CD14-positive monocyte (primary cell): ENCODE data around the gene RASGRF2. TPM values are rescaled to one million over a fixed set of nuclear protein-coding genes. Genes with fewer than 3 reads are reported as not detected.

Experiments
- DNase-seq, 3 donors: peaks; one replicate each; pipeline ENCODE4 v3.0.0-alpha.2; 2011 to 2022
- H2AFZ ChIP-seq: 2 replicates; pipeline ENCODE4 v1.6.0; 2012; ENCODE audit warnings: mild to moderate bottlenecking, low read depth, low read length, inconsistent platforms; ENCODE audit not compliant: insufficient read depth, poor library complexity, severe bottlenecking
- H3K27ac ChIP-seq, 2 donors: 1 replicate in 1 of 2; 2 replicates in 1 of 2; pipeline ENCODE4 v1.5.1; 2012 to 2013; ENCODE audit warnings: low read length in 2 of 2, control low read depth in 1 of 2, inconsistent platforms in 1 of 2, low read depth in 1 of 2, mild to moderate bottlenecking in 1 of 2
- H3K27me3 ChIP-seq, 2 donors: one replicate each; pipeline versions ENCODE4 v1.6.0 to v1.6.1; 2011 to 2013; ENCODE audit warnings: low read length in 2 of 2; ENCODE audit not compliant: control insufficient read depth in 2 of 2, insufficient read depth in 2 of 2
- H3K36me3 ChIP-seq, 2 donors: replicated peaks in 1 of 2; 1 replicate in 1 of 2; 2 replicates in 1 of 2; pipeline versions ENCODE4 v1.5.1 to v1.6.1; 2012 to 2013; ENCODE audit warnings: low read length in 2 of 2, control low read depth in 1 of 2, inconsistent platforms in 1 of 2, mild to moderate bottlenecking in 1 of 2; ENCODE audit not compliant: insufficient read depth in 2 of 2, control insufficient read depth in 1 of 2
- H3K4me1 ChIP-seq, 2 donors: 1 replicate in 1 of 2; 2 replicates in 1 of 2; pipeline versions ENCODE4 v1.5.1 to v1.6.1; 2012 to 2013; ENCODE audit warnings: low read length in 2 of 2, control low read depth in 1 of 2, inconsistent platforms in 1 of 2, mild to moderate bottlenecking in 1 of 2, moderate library complexity in 1 of 2; ENCODE audit not compliant: insufficient read depth in 2 of 2, control insufficient read depth in 1 of 2
- H3K4me2 ChIP-seq: replicated peaks from 2 replicates; pipeline ENCODE3; 2012; ENCODE audit warnings: low read length, moderate library complexity, mild to moderate bottlenecking; ENCODE audit not compliant: poor library complexity, severe bottlenecking; ENCODE audit errors: extremely low read depth
- H3K4me3 ChIP-seq, 3 experiments: fragments of 200-600 bp in 1 of 3; sonication (generic) in 1 of 3; replicated peaks in 1 of 3; 1 replicate in 2 of 3; 2 replicates in 1 of 3; pipeline ENCODE4 v1.5.1; 2011 to 2013; ENCODE audit warnings: low read length in 3 of 3, mild to moderate bottlenecking in 3 of 3, control low read depth in 2 of 3, low read depth in 2 of 3, inconsistent platforms in 1 of 3, moderate library complexity in 1 of 3
- H3K79me2 ChIP-seq: 2 replicates; pipeline ENCODE4 v1.6.0; 2012; ENCODE audit warnings: mild to moderate bottlenecking, control low read depth, inconsistent platforms, low read length, moderate library complexity; ENCODE audit not compliant: insufficient read depth
- H3K9ac ChIP-seq: 2 replicates; pipeline ENCODE4 v1.6.0; 2017; ENCODE audit warnings: low read length, mild to moderate bottlenecking; ENCODE audit not compliant: insufficient read depth, poor library complexity, severe bottlenecking
- H3K9me3 ChIP-seq, 2 donors: replicated peaks in 1 of 2; 1 replicate in 1 of 2; 2 replicates in 1 of 2; pipeline versions ENCODE4 v1.5.1 to v1.6.1; 2012 to 2013; ENCODE audit warnings: low read length in 2 of 2, control low read depth in 1 of 2; ENCODE audit not compliant: control insufficient read depth in 1 of 2, insufficient read depth in 1 of 2
- H4K20me1 ChIP-seq: 2 replicates; pipeline ENCODE4 v1.6.0; 2012; ENCODE audit warnings: mild to moderate bottlenecking, low read length, control low read depth, moderate library complexity; ENCODE audit not compliant: insufficient read depth
- H3K27ac Mint-ChIP-seq, 7 donors: one replicate each; pipeline ENCODE4 v1.8.0; 2020; ENCODE audit warnings: mild to moderate bottlenecking in 7 of 7, mixed read lengths in 7 of 7, moderate library complexity in 6 of 7, inconsistent platforms in 2 of 7
- H3K27me3 Mint-ChIP-seq, 3 donors: one replicate each; pipeline ENCODE4 v1.8.0; 2021 to 2022; ENCODE audit warnings: low read depth in 3 of 3, mild to moderate bottlenecking in 3 of 3, mixed read lengths in 3 of 3, moderate library complexity in 3 of 3, inconsistent platforms in 1 of 3
- H3K36me3 Mint-ChIP-seq, 2 donors: one replicate each; pipeline ENCODE4 v1.8.0; 2020; ENCODE audit warnings: mixed read lengths in 2 of 2, inconsistent platforms in 1 of 2, mild to moderate bottlenecking in 1 of 2
- H3K4me1 Mint-ChIP-seq: one replicate; pipeline ENCODE4 v1.8.0; 2020; ENCODE audit warnings: mild to moderate bottlenecking, mixed read lengths
- H3K4me3 Mint-ChIP-seq, 2 donors: one replicate each; pipeline ENCODE4 v1.8.0; 2020; ENCODE audit warnings: mild to moderate bottlenecking in 2 of 2, mixed read lengths in 2 of 2, moderate library complexity in 1 of 2
- H3K9me3 Mint-ChIP-seq, 7 donors: one replicate each; pipeline ENCODE4 v1.8.0; 2020 to 2022; ENCODE audit warnings: mixed read lengths in 7 of 7, mild to moderate bottlenecking in 6 of 7, moderate library complexity in 6 of 7, inconsistent platforms in 2 of 7
- WGBS: methylation state at CpG from one replicate; pipeline ENCODE4 v1.1.5; 2013; ENCODE audit warnings: missing lambda C conversion rate; ENCODE audit not compliant: insufficient coverage; 5-methylcytosine and 5-hydroxymethylcytosine counted together
- intact Hi-C, 2 donors: fragments of 100-400 bp; cut with micrococcal nuclease; formaldehyde crosslinking; loops; one replicate each; pipeline versions ENCODE4 v1.15.0 to v1.15.1; 2023
- polyA plus RNA-seq, 3 donors: library from polyadenylated mRNA; depleted of rRNA in 1 of 3; unstranded in 2 of 3; stranded (reverse) in 1 of 3; fragments of 300-500 nt in 2 of 3; fragments of >200 nt in 1 of 3; fragmentation: Illumina TruSeq in 2 of 3; gene quantifications; 1 replicate in 2 of 3; 2 replicates in 1 of 3; pipeline ENCODE4 v1.2.3, GENCODE V29; 2012 to 2021
- TF ChIP-seq, protein P1 (sequence below): fragments of 200-600 bp; IDR thresholded peaks from one replicate; pipeline ENCODE4 v1.8.0; 2022; ENCODE audit warnings: antibody characterized with exemption, mild to moderate bottlenecking

The RASGRF2 gene
- polyA plus RNA-seq, 3 donors: 0.01 to 0.02 TPM; not detected in 1

DNA sequence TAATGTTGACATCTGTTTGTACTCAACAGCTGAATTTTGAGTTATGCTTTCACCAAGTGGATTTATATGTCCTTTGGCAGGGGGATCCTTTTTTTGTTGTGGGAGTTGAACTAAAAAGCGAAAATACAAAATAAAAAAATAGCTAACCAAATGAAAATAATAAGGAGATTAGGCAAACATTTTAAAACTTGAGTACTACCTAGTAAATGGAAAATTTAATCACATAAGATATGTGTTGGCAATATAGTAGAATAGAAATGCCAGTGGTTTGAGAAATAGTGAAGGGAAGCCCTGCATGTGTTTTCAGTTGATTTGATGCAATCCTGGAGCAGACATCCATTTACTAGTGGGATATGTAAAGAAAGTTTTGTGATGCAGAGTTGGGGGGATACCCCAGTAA lies 98.0 kb downstream of the RASGRF2 start:
- no peak overlapping the region for H2AFZ ChIP-seq
- no CpG with 5 or more reads among the region's 1 CpG for WGBS
- no peaks in the 10 kb centered on the region for H3K9me3 ChIP-seq
- H3K9ac ChIP-seq: no peak overlapping the region
- H3K4me1 ChIP-seq: no peaks in the 10 kb centered on the region
- H3K4me2 ChIP-seq: no peak overlapping the region
- intact Hi-C loops: no loop called here
- H3K79me2 ChIP-seq: no peaks in the 10 kb centered on the region
- Mint-ChIP-seq H3K27ac (no peak overlapping the region), H3K36me3 (no peaks in the 10 kb centered on the region), H3K4me3 (no peak overlapping the region), H3K9me3 (peaks cover 2 to 14% (median 5%) of the 10 kb centered on the region in 7 donors), H3K27me3 (peaks cover 1 to 2% (median 2%) of the 10 kb centered on the region in 3 donors), H3K4me1 (no peaks in the 10 kb centered on the region)
- no peak overlapping the region for H3K4me3 ChIP-seq
- TF ChIP-seq, protein P1, sequence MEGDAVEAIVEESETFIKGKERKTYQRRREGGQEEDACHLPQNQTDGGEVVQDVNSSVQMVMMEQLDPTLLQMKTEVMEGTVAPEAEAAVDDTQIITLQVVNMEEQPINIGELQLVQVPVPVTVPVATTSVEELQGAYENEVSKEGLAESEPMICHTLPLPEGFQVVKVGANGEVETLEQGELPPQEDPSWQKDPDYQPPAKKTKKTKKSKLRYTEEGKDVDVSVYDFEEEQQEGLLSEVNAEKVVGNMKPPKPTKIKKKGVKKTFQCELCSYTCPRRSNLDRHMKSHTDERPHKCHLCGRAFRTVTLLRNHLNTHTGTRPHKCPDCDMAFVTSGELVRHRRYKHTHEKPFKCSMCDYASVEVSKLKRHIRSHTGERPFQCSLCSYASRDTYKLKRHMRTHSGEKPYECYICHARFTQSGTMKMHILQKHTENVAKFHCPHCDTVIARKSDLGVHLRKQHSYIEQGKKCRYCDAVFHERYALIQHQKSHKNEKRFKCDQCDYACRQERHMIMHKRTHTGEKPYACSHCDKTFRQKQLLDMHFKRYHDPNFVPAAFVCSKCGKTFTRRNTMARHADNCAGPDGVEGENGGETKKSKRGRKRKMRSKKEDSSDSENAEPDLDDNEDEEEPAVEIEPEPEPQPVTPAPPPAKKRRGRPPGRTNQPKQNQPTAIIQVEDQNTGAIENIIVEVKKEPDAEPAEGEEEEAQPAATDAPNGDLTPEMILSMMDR: no peak
- no peaks in the 10 kb centered on the region for H4K20me1 ChIP-seq
- H3K27ac ChIP-seq: no peak overlapping the region
- H3K27me3 ChIP-seq: no peaks in the 10 kb centered on the region
- H3K36me3 ChIP-seq: no peaks in the 10 kb centered on the region
- no peak for DNase-seq

DNA sequence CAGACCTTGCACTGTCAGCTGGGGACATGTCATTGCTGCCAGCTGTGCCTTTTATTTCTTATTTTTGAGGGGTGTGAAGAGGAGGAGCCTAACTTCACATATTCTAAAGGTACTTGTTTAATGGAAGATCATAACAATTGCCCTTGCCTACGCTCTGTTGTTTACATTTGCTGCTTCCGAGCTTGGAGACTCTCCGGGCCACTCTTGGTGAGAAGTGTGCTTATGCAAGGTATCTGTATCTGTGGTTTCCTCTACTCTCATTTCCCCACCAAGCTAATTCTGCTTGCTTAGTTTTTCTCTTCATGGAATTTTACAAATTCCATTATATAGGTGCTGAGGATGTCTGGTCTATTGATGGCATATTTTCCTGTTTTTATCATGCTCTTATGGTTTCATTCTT lies 105.3 kb downstream of the RASGRF2 start:
- H3K9ac ChIP-seq: no peak overlapping the region
- no peaks in the 10 kb centered on the region for H3K79me2 ChIP-seq
- Mint-ChIP-seq H3K4me3 (no peak overlapping the region), H3K27ac (no peak overlapping the region), H3K27me3 (peaks cover 0 to 5% (median 1%) of the 10 kb centered on the region in 3 donors), H3K4me1 (no peaks in the 10 kb centered on the region), H3K9me3 (peaks cover 0 to 4% (median 0%) of the 10 kb centered on the region in 7 donors), H3K36me3 (no peaks in the 10 kb centered on the region)
- no peaks in the 10 kb centered on the region for H3K36me3 ChIP-seq
- H3K27me3 ChIP-seq: no peaks in the 10 kb centered on the region
- H3K4me2 ChIP-seq: no peak overlapping the region
- no peak overlapping the region for H3K4me3 ChIP-seq
- intact Hi-C loops: no loop called here
- no peaks in the 10 kb centered on the region for H4K20me1 ChIP-seq
- no peak overlapping the region for H3K27ac ChIP-seq
- no peak for DNase-seq
- no CpG with 5 or more reads among the region's 3 CpGs for WGBS
- H3K4me1 ChIP-seq: no peaks in the 10 kb centered on the region
- no peaks in the 10 kb centered on the region for H3K9me3 ChIP-seq
- TF ChIP-seq, protein P1: no peak
- no peak overlapping the region for H2AFZ ChIP-seq
